PC-3 (cell line): ENCODE results near the gene COMMD2. TPM values are rescaled to one million over a fixed set of nuclear protein-coding genes. Genes with fewer than 3 reads are reported as not detected.

Experiments
- ATAC-seq: fragments of 200-7000 bp; cut with Tn5 transposase; 2 replicates; pipeline ENCODE4 v1.9.1; 2020; ENCODE audit warnings: mild to moderate bottlenecking, moderate library complexity
- BruUV-seq: library from RNA; stranded (reverse); fragments of 400-500 nt; replicated peaks from 2 replicates; lab custom pipeline; 2021; lab: Mats Ljungman, UMichigan
- CTCF ChIA-PET: fragments of 300-600 bp; sonication (Branson Sonifier 250); formaldehyde crosslinking; loops from one replicate; lab custom pipeline; 2022; ENCODE audit warnings: antibody characterized with exemption; lab: Charles Lee
- POLR2A ChIA-PET: fragments of 300-600 bp; sonication (Branson Sonifier 250); formaldehyde crosslinking; loops from one replicate; lab custom pipeline; 2022; ENCODE audit warnings: antibody characterized with exemption; ENCODE audit not compliant: unreplicated experiment; lab: Charles Lee
- DNase-seq: peaks from one replicate; pipeline ENCODE4 v3.0.0-alpha.2; 2015
- H2AFZ ChIP-seq: fragments of 300-600 bp; sonication (generic); 2 replicates; pipeline ENCODE4 v1.6.0; 2016; ENCODE audit warnings: antibody characterized with exemption, low read length
- H3F3A ChIP-seq: fragments of 300-600 bp; sonication (generic); one replicate; pipeline ENCODE4 v1.6.0; 2017; ENCODE audit warnings: antibody characterized with exemption, low read length, control low read depth, mild to moderate bottlenecking; ENCODE audit not compliant: unreplicated experiment
- H3K27ac ChIP-seq: fragments of 300-600 bp; sonication (generic); 2 replicates; pipeline ENCODE4 v1.5.1; 2016; ENCODE audit warnings: mild to moderate bottlenecking, low read length
- H3K27me3 ChIP-seq: fragments of 300-600 bp; sonication (generic); 2 replicates; pipeline ENCODE4 v1.6.1; 2016; ENCODE audit warnings: low read length, mixed read lengths
- H3K36me3 ChIP-seq: fragments of 300-600 bp; sonication (generic); 2 replicates; pipeline ENCODE4 v1.6.1; 2016; ENCODE audit warnings: low read depth, mixed run types, low read length, mixed read lengths
- H3K4me1 ChIP-seq: fragments of 300-600 bp; sonication (generic); 2 replicates; pipeline ENCODE4 v1.5.1; 2016; ENCODE audit warnings: low read length; ENCODE audit not compliant: insufficient read depth
- H3K4me2 ChIP-seq: fragments of 300-600 bp; sonication (generic); 2 replicates; pipeline ENCODE4 v1.6.0; 2016; ENCODE audit warnings: low read length
- H3K4me3 ChIP-seq: fragments of 300-600 bp; sonication (generic); 2 replicates; pipeline ENCODE4 v1.5.1; 2016; ENCODE audit warnings: mild to moderate bottlenecking, low read length, mixed read lengths
- H3K79me2 ChIP-seq: fragments of 300-600 bp; sonication (generic); 2 replicates; pipeline ENCODE4 v1.6.1; 2017; ENCODE audit warnings: low read length, mixed read lengths
- H3K9ac ChIP-seq: fragments of 300-600 bp; sonication (generic); 2 replicates; pipeline ENCODE4 v1.6.0; 2016; ENCODE audit warnings: mild to moderate bottlenecking, low read length
- H3K9me2 ChIP-seq: fragments of 300-600 bp; sonication (generic); replicated peaks from 2 replicates; pipeline ENCODE4 v1.6.1; 2016; ENCODE audit warnings: mixed run types, low read length, mixed read lengths
- H3K9me3 ChIP-seq: fragments of 300-600 bp; sonication (generic); 2 replicates; pipeline ENCODE4 v1.6.1; 2016; ENCODE audit warnings: low read length, mixed read lengths
- H4K20me1 ChIP-seq: fragments of 300-600 bp; sonication (generic); 2 replicates; pipeline ENCODE4 v1.6.1; 2016; ENCODE audit warnings: low read length, mixed read lengths
- CTCF ChIP-seq: fragments of 300-600 bp; sonication (generic); conservative IDR thresholded peaks from 2 replicates; pipeline ENCODE4 v1.5.1; 2017; ENCODE audit warnings: antibody characterized with exemption, low read depth, mild to moderate bottlenecking, low read length
- EZH2 ChIP-seq: fragments of 300-600 bp; sonication (generic); IDR thresholded peaks from one replicate; pipeline ENCODE4 v1.6.1; 2017; ENCODE audit warnings: antibody characterized with exemption, mild to moderate bottlenecking, low read length; ENCODE audit not compliant: unreplicated experiment
- EZH2phosphoT487 ChIP-seq: fragments of 300-600 bp; sonication (generic); IDR thresholded peaks from 2 replicates; pipeline ENCODE4 v1.6.1; 2018; ENCODE audit warnings: mild to moderate bottlenecking, antibody characterized with exemption, low read length, borderline replicate concordance
- intact Hi-C: fragments of 100-400 bp; cut with micrococcal nuclease; formaldehyde crosslinking; loops from 2 replicates; pipeline ENCODE4 v1.9.0; 2023
- total RNA-seq: library from RNA; depleted of rRNA; stranded (reverse); fragments of >200 nt; gene quantifications from 2 replicates; pipeline ENCODE4 v1.2.3, GENCODE V29; 2014

COMMD2 gene
- total RNA-seq, 1 experiment from 2014 or later, result 24.8 TPM

- Histone ChIP-seq H4K20me1 (no peaks in the 10 kb centered on the region), H3F3A (no peaks in the 10 kb centered on the region), H3K79me2 (no peaks in the 10 kb centered on the region), H2AFZ (no peak overlapping the region), H3K4me2 (no peak overlapping the region), H3K27me3 (no peaks in the 10 kb centered on the region), H3K36me3 (no peaks in the 10 kb centered on the region), H3K4me1 (peaks cover 14% of the 10 kb centered on the region), H3K9me3 (no peaks in the 10 kb centered on the region), H3K9ac (no peak overlapping the region), H3K27ac (no peak overlapping the region), H3K9me2 (no peaks in the 10 kb centered on the region), H3K4me3 (no peak overlapping the region)
- TF ChIP-seq EZH2phosphoT487, result no peak
- no peak for TF ChIP-seq CTCF
- TF ChIP-seq EZH2, result no peak
- no peak for ATAC-seq
- intact Hi-C loops, result no loop called here
- no peak for DNase-seq
- ChIA-PET CTCF (no interaction called here), POLR2A (no interaction called here)
- BruUV-seq, result no TSS peak
Measured at GRCh38 chr3:149781211-149781610, 28.9 kb upstream of the COMMD2 start.

- TF ChIP-seq EZH2 (no peak), EZH2phosphoT487 (no peak), CTCF (no peak)
- ATAC-seq, result no peak
- Histone ChIP-seq H3K4me1 (no peaks in the 10 kb centered on the region), H4K20me1 (no peaks in the 10 kb centered on the region), H3F3A (no peaks in the 10 kb centered on the region), H2AFZ (no peak overlapping the region), H3K36me3 (no peaks in the 10 kb centered on the region), H3K9ac (no peak overlapping the region), H3K27ac (no peak overlapping the region), H3K9me2 (no peaks in the 10 kb centered on the region), H3K4me3 (no peak overlapping the region), H3K79me2 (no peaks in the 10 kb centered on the region), H3K9me3 (no peaks in the 10 kb centered on the region), H3K27me3 (no peaks in the 10 kb centered on the region), H3K4me2 (no peak overlapping the region)
- ChIA-PET POLR2A (no interaction called here), CTCF (interaction anchor here (0.7 kb wide), 1 partner anchor 31 kb away, joined by 5 read pairs; no protein-coding TSS in a partner anchor)
- no TSS peak for BruUV-seq
- intact Hi-C loops, result no loop called here
- no peak for DNase-seq
Measured at GRCh38 chr3:149777414-149778214, 25.3 kb upstream of the COMMD2 start.

GRCh38 chr3:149776170-149776569, 23.9 kb upstream of the COMMD2 start:
- intact Hi-C loops, result no loop called here
- ChIA-PET POLR2A (no interaction called here), CTCF (no interaction called here)
- Histone ChIP-seq H3K4me3 (no peak overlapping the region), H3K9ac (no peak overlapping the region), H3K79me2 (no peaks in the 10 kb centered on the region), H3K27me3 (no peaks in the 10 kb centered on the region), H3F3A (no peaks in the 10 kb centered on the region), H4K20me1 (no peaks in the 10 kb centered on the region), H3K4me2 (no peak overlapping the region), H3K9me2 (no peaks in the 10 kb centered on the region), H2AFZ (no peak overlapping the region), H3K4me1 (no peaks in the 10 kb centered on the region), H3K27ac (no peak overlapping the region), H3K9me3 (no peaks in the 10 kb centered on the region), H3K36me3 (no peaks in the 10 kb centered on the region)
- ATAC-seq (no peak), DNase-seq (no peak)
- no peak for TF ChIP-seq EZH2phosphoT487
- no TSS peak for BruUV-seq
